HepG2 (cell line): ENCODE data around the gene NOTO. TPM values are rescaled to one million over a fixed set of nuclear protein-coding genes. Genes with fewer than 3 reads are reported as not detected.

Experiments
- ATAC-seq: fragments of 200-7000 bp; cut with Tn5 transposase; 3 replicates; pipeline ENCODE4 v1.9.1; 2020; ENCODE audit warnings: mild to moderate bottlenecking, moderate library complexity
- BruUV-seq: library from RNA; stranded (reverse); fragments of 400-500 nt; replicated peaks from 2 replicates; lab custom pipeline; 2021; lab: Mats Ljungman, UMichigan
- CTCF ChIA-PET: fragments of 300-600 bp; formaldehyde crosslinking; extraction: SDS; loops from one replicate; lab custom pipeline; 2021; ENCODE audit warnings: low total read pairs, inconsistent platforms, low intra/inter-chr PET ratio; lab: Yijun Ruan, JAX
- POLR2A ChIA-PET: fragments of 350-600 bp; sonication (Branson Sonifier 250); formaldehyde crosslinking; loops from one replicate; lab custom pipeline; 2020; ENCODE audit warnings: antibody characterized with exemption, inconsistent platforms; lab: Yijun Ruan, JAX
- DNase-seq: peaks from one replicate; pipeline ENCODE4 v3.0.0-alpha.2; 2015; ENCODE audit warnings: low spot score
- FAIRE-seq: peaks from 3 replicates; lab custom pipeline; 2011; peaks lifted over from hg19 to GRCh38; lab: Jason Lieb, UNC
- H2AFZ ChIP-seq: one replicate; pipeline ENCODE4 v1.6.1; 2011; ENCODE audit warnings: low read length, inconsistent platforms
- H3K27ac ChIP-seq: fragments of 300-600 bp; 3 replicates; pipeline ENCODE4 v1.8.0; 2011; ENCODE audit warnings: mixed run types, mild to moderate bottlenecking, mixed read lengths, low read length, inconsistent platforms; ENCODE audit not compliant: insufficient read depth; ENCODE audit errors: extremely low read length
- H3K27me3 ChIP-seq, 2 experiments: fragments of 200-600 bp in 1 of 2; 2 replicates in 1 of 2; 3 replicates in 1 of 2; pipeline versions ENCODE4 v1.6.0 to v1.8.0; 2011; ENCODE audit warnings: low read length in 2 of 2, mild to moderate bottlenecking in 2 of 2, moderate library complexity in 2 of 2, inconsistent platforms in 1 of 2; ENCODE audit not compliant: insufficient read depth in 2 of 2, control insufficient read depth in 1 of 2
- H3K36me3 ChIP-seq, 2 experiments: fragments of 200-600 bp in 1 of 2; replicated peaks in 1 of 2; 2 replicates in 1 of 2; 3 replicates in 1 of 2; pipeline versions ENCODE4 v1.5.1 to v1.8.0; 2011; ENCODE audit warnings: low read length in 2 of 2, inconsistent platforms in 1 of 2; ENCODE audit not compliant: insufficient read depth in 2 of 2, control insufficient read depth in 1 of 2
- H3K4me1 ChIP-seq: 2 replicates; pipeline ENCODE4 v1.5.1; 2012; ENCODE audit warnings: low read length, inconsistent platforms; ENCODE audit not compliant: insufficient read depth
- H3K4me2 ChIP-seq: 2 replicates; pipeline ENCODE4 v1.6.0; 2011; ENCODE audit warnings: low read depth, low read length, inconsistent platforms
- H3K4me3 ChIP-seq, 3 experiments: fragments of 200-600 bp in 1 of 3; sonication (generic), shearing (Covaris generic) in 1 of 3; replicated peaks in 1 of 3; 2 replicates each; pipeline ENCODE4 v1.5.1; 2011 to 2016; ENCODE audit warnings: low read length in 3 of 3, inconsistent platforms in 2 of 3, low read depth in 2 of 3, mild to moderate bottlenecking in 2 of 3, control low read depth in 1 of 3, mixed read lengths in 1 of 3; ENCODE audit not compliant: insufficient read depth in 1 of 3
- H3K79me2 ChIP-seq: one replicate; pipeline ENCODE4 v1.6.1; 2011; ENCODE audit warnings: low read length, inconsistent platforms; ENCODE audit not compliant: insufficient read depth
- H3K9ac ChIP-seq: 2 replicates; pipeline ENCODE4 v1.6.0; 2011; ENCODE audit warnings: mild to moderate bottlenecking, low read depth, low read length, inconsistent platforms; ENCODE audit not compliant: insufficient read depth
- H3K9me3 ChIP-seq: 2 replicates; pipeline ENCODE4 v1.5.1; 2012; ENCODE audit warnings: mild to moderate bottlenecking, low read length
- H4K20me1 ChIP-seq: 2 replicates; pipeline ENCODE4 v1.6.0; 2011; ENCODE audit warnings: inconsistent platforms, mild to moderate bottlenecking, low read length, moderate library complexity; ENCODE audit not compliant: insufficient read depth
- ADNP ChIP-seq: sonication (generic); formaldehyde crosslinking; IDR thresholded peaks from 2 replicates; pipeline ENCODE4 v1.4.0; 2020; ENCODE audit warnings: missing genetic modification reagents
- AHDC1 ChIP-seq: sonication (generic); formaldehyde crosslinking; IDR thresholded peaks from 2 replicates; pipeline ENCODE4 v1.5.1; 2020; ENCODE audit warnings: mild to moderate bottlenecking, missing genetic modification reagents, borderline replicate concordance
- ARID2 ChIP-seq: sonication (generic); formaldehyde crosslinking; IDR thresholded peaks from 2 replicates; pipeline ENCODE4 v1.8.1; 2022; ENCODE audit warnings: mild to moderate bottlenecking, missing genetic modification reagents, borderline replicate concordance
- ARID4A ChIP-seq: sonication (generic); formaldehyde crosslinking; IDR thresholded peaks from 2 replicates; pipeline ENCODE4 v1.5.0; 2020; ENCODE audit warnings: mild to moderate bottlenecking, missing genetic modification reagents, borderline replicate concordance
- CERS6 ChIP-seq: sonication (generic); formaldehyde crosslinking; IDR thresholded peaks from 2 replicates; pipeline ENCODE4 v1.5.0; 2020; ENCODE audit warnings: missing genetic modification reagents
- FOXA3 ChIP-seq: IDR thresholded peaks from 2 replicates; pipeline ENCODE4 v1.6.1; 2016; ENCODE audit warnings: missing genetic modification reagents, missing compliant biosample characterization
- ZNF503 ChIP-seq: sonication (generic); formaldehyde crosslinking; IDR thresholded peaks from 2 replicates; pipeline ENCODE4 v1.4.0; 2020; ENCODE audit warnings: missing genetic modification reagents
- ZNF607 ChIP-seq: sonication (generic); formaldehyde crosslinking; IDR thresholded peaks from 2 replicates; pipeline ENCODE4 v1.5.1; 2020; ENCODE audit warnings: missing genetic modification reagents, mild to moderate bottlenecking, borderline replicate concordance
- ZSCAN9 ChIP-seq: IDR thresholded peaks from 2 replicates; pipeline ENCODE4 v1.6.1; 2016; ENCODE audit warnings: borderline replicate concordance
- WGBS: methylation state at CpG from one replicate; pipeline ENCODE4 v1.1.6; 2017; ENCODE audit warnings: low lambda C conversion rate; 5-methylcytosine and 5-hydroxymethylcytosine counted together
- in situ Hi-C: cut with HindIII; loops from 2 replicates; pipeline ENCODE4 v1.10.0; 2017; ENCODE audit warnings: low pct_unique_long_range_greater_than_20kb; ENCODE audit not compliant: extremely low pct_ligation_motif_present
- intact Hi-C: fragments of 100-400 bp; cut with micrococcal nuclease; formaldehyde crosslinking; loops from one replicate; pipeline ENCODE4 v1.10.0; 2022; ENCODE audit not compliant: unreplicated experiment
- polyA plus RNA-seq, 8 experiments: library from polyadenylated mRNA; depleted of rRNA in 3 of 8; stranded (reverse) in 7 of 8; unstranded in 1 of 8; fragments of >200 nt; fragmentation: Illumina TruSeq in 4 of 8; extraction: Trizol in 4 of 8; gene quantifications; 2 replicates each; pipeline versions ENCODE4 v1.2.1 to v1.2.3, GENCODE V29; 2011 to 2016; ENCODE audit warnings: low read depth in 4 of 8, missing spikeins in 1 of 8, mixed read lengths in 1 of 8; ENCODE audit not compliant: insufficient read depth in 1 of 8
- total RNA-seq, 5 experiments: library from RNA; depleted of rRNA; stranded (reverse); fragments of >200 nt; fragmentation: Illumina TruSeq; extraction: Trizol; gene quantifications; 2 replicates each; pipeline ENCODE4 v1.2.3, GENCODE V29; 2016; ENCODE audit warnings: low read depth in 1 of 5

Gene NOTO
- total and polyA plus RNA-seq, 2 of the 13 experiments (the other 11 are each of a cell fraction or from before 2014, with no cell fraction given), result not detected

- Histone ChIP-seq H4K20me1 (peaks cover 4% of the 10 kb centered on the region; the same call in 1 of the 2 replicates), H3K27me3 (no peaks in the 10 kb centered on the region), H2AFZ (no peak overlapping the region), H3K4me1 (peaks cover 75% of the 10 kb centered on the region), H3K27ac (peak overlapping the region; percentile 92), H3K4me2 (peak overlapping the region; percentile 99), H3K79me2 (peaks cover 28% of the 10 kb centered on the region), H3K4me3 (peak overlapping the region in 1 of 3 experiments; percentile 93; a peak in 1 of 6 replicates), H3K36me3 (no peaks in the 10 kb centered on the region), H3K9me3 (no peaks in the 10 kb centered on the region), H3K9ac (no peak overlapping the region)
- ATAC-seq, result no peak
- ChIA-PET POLR2A (interaction anchor here (0.5 to 4.5 kb wide), 22 partner anchors 11 to 1060 kb away, joined by 3 to 125 read pairs (median 8); partner anchors contain the start of genes CCT7, EGR4, PRADC1 and RAB11FIP5), CTCF (interaction anchor here (1.4 to 2.9 kb wide), 4 partner anchors 35 to 319 kb away, joined by 6 to 74 read pairs (median 10); no protein-coding TSS in a partner anchor)
- no peak for FAIRE-seq
- BruUV-seq, result no TSS peak
- 10% methylated on average over 7 of the region's 7 CpGs for WGBS
- intact Hi-C loops, result loop anchor here (1.0 to 10.0 kb wide), 3 partner anchors 21 to 173 kb away; partner anchors contain the start of gene ALMS1
- no peak for DNase-seq
- in situ Hi-C loops, result loop anchor here (5.0 kb wide), 1 partner anchor 35 kb away; no protein-coding TSS in a partner anchor
- TF ChIP-seq FOXA3, result no peak
- peak; percentile 25; the same call in 1 of the 2 replicates for TF ChIP-seq AHDC1 (CRISPR knock-in tag)
- no peak for TF ChIP-seq CERS6 (CRISPR knock-in tag)
- no peak for TF ChIP-seq ZSCAN9 (CRISPR knock-in tag)
- TF ChIP-seq ZNF607 (CRISPR knock-in tag), result no peak
- 0 out of 2 replicates have a peak, but pooled peaks have one; percentile 32 for TF ChIP-seq ADNP
- no peak for TF ChIP-seq ARID2 (CRISPR knock-in tag)
- TF ChIP-seq ARID4A (CRISPR knock-in tag), result 0 out of 2 replicates have a peak, but pooled peaks have one; percentile 11
- 0 out of 2 replicates have a peak, but pooled peaks have one; percentile 3 for TF ChIP-seq ZNF503
Measured at GRCh38 chr2:73212098-73212447, 9.7 kb downstream of the NOTO start.
